Activated naive CD8-positive, alpha-beta T cell (primary cell): ENCODE data around the gene APOL1.
A peak's percentile ranks its signal among the peaks of the same experiment; 100 is the strongest.
"Not testable (repeated sequence)": the region's sequence is repeated elsewhere in the genome, so short reads cannot be mapped to it uniquely, and the experiment has no call there.

ENCODE experiments used
- H3K27ac Mint-ChIP-seq: one replicate; pipeline ENCODE4 v1.8.0; 2021; ENCODE audit warnings: mixed read lengths
- H3K27me3 Mint-ChIP-seq: one replicate; pipeline ENCODE4 v1.8.0; 2021; ENCODE audit warnings: mixed read lengths
- H3K36me3 Mint-ChIP-seq: one replicate; pipeline ENCODE4 v1.8.0; 2021; ENCODE audit warnings: mixed read lengths
- H3K4me1 Mint-ChIP-seq: one replicate; pipeline ENCODE4 v1.8.0; 2021; ENCODE audit warnings: low read depth, mixed read lengths
- H3K4me3 Mint-ChIP-seq: one replicate; pipeline ENCODE4 v1.8.0; 2021; ENCODE audit warnings: mild to moderate bottlenecking, mixed read lengths
- H3K9me3 Mint-ChIP-seq: one replicate; pipeline ENCODE4 v1.8.0; 2021; ENCODE audit warnings: low read depth, mixed read lengths

Gene APOL1

GRCh38 chr22:36261675-36262074 is 8.7 kb downstream of the APOL1 start:
- Mint-ChIP-seq H3K4me1 (peaks cover 18% of the 10 kb centered on the region), H3K36me3 (peaks cover 18% of the 10 kb centered on the region)
- not testable (repeated sequence) for H3K27me3 Mint-ChIP-seq, H3K27ac Mint-ChIP-seq, H3K9me3 Mint-ChIP-seq, H3K4me3 Mint-ChIP-seq

GRCh38 chr22:36262307-36262706 is 9.4 kb downstream of the APOL1 start:
- H3K27ac Mint-ChIP-seq, H3K27me3 Mint-ChIP-seq, H3K9me3 Mint-ChIP-seq, H3K4me3 Mint-ChIP-seq: not testable (repeated sequence)
- Mint-ChIP-seq H3K36me3 (peaks cover 21% of the 10 kb centered on the region), H3K4me1 (peaks cover 15% of the 10 kb centered on the region)

- not testable (repeated sequence) for H3K4me3 Mint-ChIP-seq, H3K27ac Mint-ChIP-seq, H3K27me3 Mint-ChIP-seq, H3K9me3 Mint-ChIP-seq
- peaks cover 16% of the 10 kb centered on the region for H3K36me3 Mint-ChIP-seq
- H3K4me1 Mint-ChIP-seq: peaks cover 13% of the 10 kb centered on the region
Measured at GRCh38 chr22:36263216-36263673, 10.3 kb downstream of the APOL1 start.

- not testable (repeated sequence) for H3K27me3 Mint-ChIP-seq, H3K4me3 Mint-ChIP-seq, H3K27ac Mint-ChIP-seq, H3K4me1 Mint-ChIP-seq, H3K9me3 Mint-ChIP-seq
- peaks cover 12% of the 10 kb centered on the region for H3K36me3 Mint-ChIP-seq
Measured at GRCh38 chr22:36263886-36264664, 11.1 kb downstream of the APOL1 start.

GRCh38 chr22:36267058-36267457 is 14.1 kb downstream of the APOL1 start:
- no peaks in the 10 kb centered on the region for H3K9me3 Mint-ChIP-seq
- no peaks in the 10 kb centered on the region for H3K27me3 Mint-ChIP-seq
- no peak overlapping the region for H3K27ac Mint-ChIP-seq
- H3K36me3 Mint-ChIP-seq: peaks cover 10% of the 10 kb centered on the region
- no peak overlapping the region for H3K4me3 Mint-ChIP-seq
- H3K4me1 Mint-ChIP-seq: no peaks in the 10 kb centered on the region

GRCh38 chr22:36267896-36268485 is 15.1 kb downstream of the APOL1 start:
- Mint-ChIP-seq H3K4me1 (no peaks in the 10 kb centered on the region), H3K36me3 (peaks cover 10% of the 10 kb centered on the region), H3K9me3 (no peaks in the 10 kb centered on the region), H3K27ac (no peak overlapping the region), H3K27me3 (no peaks in the 10 kb centered on the region), H3K4me3 (no peak overlapping the region)

GRCh38 chr22:36271231-36271630 is 18.3 kb downstream of the APOL1 start:
- not testable (repeated sequence) for H3K4me1 Mint-ChIP-seq, H3K4me3 Mint-ChIP-seq, H3K9me3 Mint-ChIP-seq, H3K27ac Mint-ChIP-seq, H3K27me3 Mint-ChIP-seq, H3K36me3 Mint-ChIP-seq

GRCh38 chr22:36271951-36272350 is 19.0 kb downstream of the APOL1 start:
- not testable (repeated sequence) for H3K4me3 Mint-ChIP-seq, H3K4me1 Mint-ChIP-seq, H3K9me3 Mint-ChIP-seq, H3K27ac Mint-ChIP-seq, H3K27me3 Mint-ChIP-seq, H3K36me3 Mint-ChIP-seq

GRCh38 chr22:36274531-36274930 is 21.6 kb downstream of the APOL1 start:
- peaks cover 22% of the 10 kb centered on the region for H3K4me1 Mint-ChIP-seq
- H3K27ac Mint-ChIP-seq: no peak overlapping the region
- H3K9me3 Mint-ChIP-seq: no peaks in the 10 kb centered on the region
- no peaks in the 10 kb centered on the region for H3K27me3 Mint-ChIP-seq
- no peak overlapping the region for H3K4me3 Mint-ChIP-seq
- H3K36me3 Mint-ChIP-seq: peaks cover 2% of the 10 kb centered on the region

GRCh38 chr22:36277482-36278291 is 24.8 kb downstream of the APOL1 start:
- no peaks in the 10 kb centered on the region for H3K9me3 Mint-ChIP-seq
- H3K27me3 Mint-ChIP-seq: no peaks in the 10 kb centered on the region
- H3K4me1 Mint-ChIP-seq: peaks cover 22% of the 10 kb centered on the region
- peak overlapping the region; percentile 88 for H3K27ac Mint-ChIP-seq
- no peak overlapping the region for H3K4me3 Mint-ChIP-seq
- peaks cover 2% of the 10 kb centered on the region for H3K36me3 Mint-ChIP-seq

GRCh38 chr22:36279219-36279666 is 26.3 kb downstream of the APOL1 start:
- Mint-ChIP-seq H3K4me1 (peaks cover 22% of the 10 kb centered on the region), H3K27me3 (no peaks in the 10 kb centered on the region), H3K36me3 (peaks cover 2% of the 10 kb centered on the region), H3K27ac (peak overlapping the region; percentile 41), H3K4me3 (no peak overlapping the region), H3K9me3 (no peaks in the 10 kb centered on the region)

GRCh38 chr22:36280379-36280778 is 27.4 kb downstream of the APOL1 start:
- no peaks in the 10 kb centered on the region for H3K9me3 Mint-ChIP-seq
- H3K4me1 Mint-ChIP-seq: peaks cover 22% of the 10 kb centered on the region
- no peak overlapping the region for H3K4me3 Mint-ChIP-seq
- H3K36me3 Mint-ChIP-seq: peaks cover 2% of the 10 kb centered on the region
- H3K27me3 Mint-ChIP-seq: no peaks in the 10 kb centered on the region
- H3K27ac Mint-ChIP-seq: peak overlapping the region; percentile 54

GRCh38 chr22:36281781-36282327 is 28.9 kb downstream of the APOL1 start:
- Mint-ChIP-seq H3K4me1 (peaks cover 19% of the 10 kb centered on the region), H3K27ac (peak overlapping the region; percentile 70), H3K9me3 (no peaks in the 10 kb centered on the region), H3K27me3 (no peaks in the 10 kb centered on the region), H3K36me3 (peaks cover 2% of the 10 kb centered on the region), H3K4me3 (no peak overlapping the region)

- Mint-ChIP-seq H3K36me3 (peaks cover 2% of the 10 kb centered on the region), H3K4me3 (no peak overlapping the region), H3K27ac (no peak overlapping the region), H3K9me3 (no peaks in the 10 kb centered on the region), H3K27me3 (no peaks in the 10 kb centered on the region), H3K4me1 (peaks cover 22% of the 10 kb centered on the region)
Measured at GRCh38 chr22:36282328-36282831, 29.4 kb downstream of the APOL1 start.

GRCh38 chr22:36284171-36284571 is 31.2 kb downstream of the APOL1 start:
- H3K4me1 Mint-ChIP-seq: peaks cover 27% of the 10 kb centered on the region
- H3K4me3 Mint-ChIP-seq: no peak overlapping the region
- H3K9me3 Mint-ChIP-seq: no peaks in the 10 kb centered on the region
- H3K27ac Mint-ChIP-seq: peak overlapping the region; percentile 68
- no peaks in the 10 kb centered on the region for H3K27me3 Mint-ChIP-seq
- peaks cover 1% of the 10 kb centered on the region for H3K36me3 Mint-ChIP-seq
